Sigmoid colon (tissue), 3 donors: ENCODE results near the gene GRIN2A.

Experiments
- CTCF ChIP-seq, 4 experiments: fragments of 450-650 bp in 3 of 4; fragments of 200-600 bp in 1 of 4; IDR thresholded peaks; one replicate each; pipeline ENCODE4 v1.5.1; 2016 to 2019; ENCODE audit warnings: antibody characterized with exemption in 4 of 4, mild to moderate bottlenecking in 3 of 4, moderate library complexity in 2 of 4
- POLR2A ChIP-seq, 2 donors: fragments of 450-650 bp; IDR thresholded peaks; one replicate each; pipeline ENCODE4 v1.6.1; 2016; ENCODE audit warnings: antibody characterized with exemption in 2 of 2, mild to moderate bottlenecking in 2 of 2, moderate library complexity in 2 of 2

- TF ChIP-seq POLR2A (IDR thresholded peaks at IDR 0.05): no peak
- no peak for TF ChIP-seq CTCF (IDR thresholded peaks at IDR 0.05)
Observed at GRCh38 chr16:9703731-9704130, 478.5 kb downstream of the GRIN2A start.
